HG02571 (cell line): ENCODE measurements around the gene ESPN.
"Not testable (repeated sequence)": the region's sequence is repeated elsewhere in the genome, so short reads cannot be mapped to it uniquely, and the experiment has no call there.

Experiments
- ATAC-seq: cut with Tn5 transposase; IDR thresholded peaks from one replicate; pipeline ENCODE4 v1.9.1; 2021; ENCODE audit warnings: mild to moderate bottlenecking, moderate library complexity; ENCODE audit not compliant: unreplicated experiment

ESPN gene, protein sequence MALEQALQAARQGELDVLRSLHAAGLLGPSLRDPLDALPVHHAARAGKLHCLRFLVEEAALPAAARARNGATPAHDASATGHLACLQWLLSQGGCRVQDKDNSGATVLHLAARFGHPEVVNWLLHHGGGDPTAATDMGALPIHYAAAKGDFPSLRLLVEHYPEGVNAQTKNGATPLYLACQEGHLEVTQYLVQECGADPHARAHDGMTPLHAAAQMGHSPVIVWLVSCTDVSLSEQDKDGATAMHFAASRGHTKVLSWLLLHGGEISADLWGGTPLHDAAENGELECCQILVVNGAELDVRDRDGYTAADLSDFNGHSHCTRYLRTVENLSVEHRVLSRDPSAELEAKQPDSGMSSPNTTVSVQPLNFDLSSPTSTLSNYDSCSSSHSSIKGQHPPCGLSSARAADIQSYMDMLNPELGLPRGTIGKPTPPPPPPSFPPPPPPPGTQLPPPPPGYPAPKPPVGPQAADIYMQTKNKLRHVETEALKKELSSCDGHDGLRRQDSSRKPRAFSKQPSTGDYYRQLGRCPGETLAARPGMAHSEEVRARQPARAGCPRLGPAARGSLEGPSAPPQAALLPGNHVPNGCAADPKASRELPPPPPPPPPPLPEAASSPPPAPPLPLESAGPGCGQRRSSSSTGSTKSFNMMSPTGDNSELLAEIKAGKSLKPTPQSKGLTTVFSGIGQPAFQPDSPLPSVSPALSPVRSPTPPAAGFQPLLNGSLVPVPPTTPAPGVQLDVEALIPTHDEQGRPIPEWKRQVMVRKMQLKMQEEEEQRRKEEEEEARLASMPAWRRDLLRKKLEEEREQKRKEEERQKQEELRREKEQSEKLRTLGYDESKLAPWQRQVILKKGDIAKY

DNA sequence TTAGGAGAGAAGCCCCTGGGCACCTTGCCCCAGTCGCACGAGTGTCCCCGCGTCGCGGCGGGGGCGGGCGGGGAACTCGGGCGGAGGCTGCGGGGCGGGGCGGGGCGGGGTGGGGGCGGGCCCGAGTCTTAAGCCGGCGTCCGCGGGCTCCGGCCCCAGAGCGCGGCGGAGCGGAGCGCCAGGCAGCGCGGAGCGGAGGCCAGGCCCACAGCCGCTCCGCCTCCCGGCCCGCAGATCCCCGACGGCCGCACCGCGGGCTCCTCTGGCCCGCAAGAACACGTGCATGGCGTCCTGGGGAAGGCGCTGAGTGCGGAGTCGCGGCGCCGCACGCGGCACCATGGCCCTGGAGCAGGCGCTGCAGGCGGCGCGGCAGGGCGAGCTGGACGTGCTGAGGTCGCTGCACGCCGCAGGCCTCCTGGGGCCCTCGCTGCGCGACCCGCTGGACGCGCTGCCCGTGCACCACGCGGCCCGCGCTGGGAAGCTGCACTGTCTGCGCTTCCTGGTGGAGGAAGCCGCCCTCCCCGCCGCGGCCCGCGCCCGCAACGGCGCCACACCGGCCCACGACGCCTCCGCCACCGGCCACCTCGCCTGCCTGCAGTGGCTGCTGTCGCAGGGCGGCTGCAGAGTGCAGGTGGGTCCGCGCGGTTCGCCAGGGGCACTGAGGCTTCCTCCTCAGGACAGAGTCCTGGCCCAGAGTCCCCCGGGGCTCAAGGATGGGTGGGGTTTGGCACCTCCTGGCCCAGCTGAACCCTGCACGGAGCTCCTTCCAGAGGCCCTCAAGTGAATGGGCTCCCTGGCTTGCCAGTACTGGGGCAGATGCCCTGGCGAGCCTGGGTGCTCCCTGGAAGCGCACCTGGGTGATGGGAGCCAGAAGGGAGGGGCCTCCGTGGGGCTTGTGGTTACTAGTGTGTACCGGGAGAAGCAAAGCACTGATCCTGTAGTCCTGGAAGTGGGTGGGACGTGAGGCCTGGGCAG, at the start of gene ESPN:
ESPN (plus strand) TSS at position 158 of the 975 bp plus-strand sequence; CDS start at position 338, 180 bp downstream.
- no peak for ATAC-seq

GRCh38 chr1:6378096-6378746, 46.4 kb upstream of the ESPN start:
- ATAC-seq = no peak

- no peak for ATAC-seq
Observed at GRCh38 chr1:6380037-6380436, 44.5 kb upstream of the ESPN start.

DNA sequence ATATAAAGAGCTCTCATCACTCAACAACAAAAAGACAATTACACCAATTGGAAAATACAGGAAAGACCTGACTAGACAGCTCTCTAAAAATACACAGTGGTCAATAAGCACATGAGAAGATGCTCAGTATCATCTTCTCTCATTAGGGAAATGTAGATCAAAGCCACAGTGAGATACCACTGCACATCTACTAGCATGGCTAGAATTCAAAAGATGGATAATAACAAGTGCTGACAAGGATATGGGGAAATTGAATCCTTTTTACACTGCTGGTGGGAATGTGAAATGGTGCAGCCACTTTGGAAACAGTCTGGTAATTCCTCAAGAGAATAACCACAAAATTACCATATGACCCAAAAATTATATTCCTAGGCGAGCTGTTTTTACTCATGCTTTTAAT, 40.4 kb upstream of the ESPN start:
- ATAC-seq = no peak

- no peak for ATAC-seq
Observed at GRCh38 chr1:6384962-6385361, 39.6 kb upstream of the ESPN start.

DNA sequence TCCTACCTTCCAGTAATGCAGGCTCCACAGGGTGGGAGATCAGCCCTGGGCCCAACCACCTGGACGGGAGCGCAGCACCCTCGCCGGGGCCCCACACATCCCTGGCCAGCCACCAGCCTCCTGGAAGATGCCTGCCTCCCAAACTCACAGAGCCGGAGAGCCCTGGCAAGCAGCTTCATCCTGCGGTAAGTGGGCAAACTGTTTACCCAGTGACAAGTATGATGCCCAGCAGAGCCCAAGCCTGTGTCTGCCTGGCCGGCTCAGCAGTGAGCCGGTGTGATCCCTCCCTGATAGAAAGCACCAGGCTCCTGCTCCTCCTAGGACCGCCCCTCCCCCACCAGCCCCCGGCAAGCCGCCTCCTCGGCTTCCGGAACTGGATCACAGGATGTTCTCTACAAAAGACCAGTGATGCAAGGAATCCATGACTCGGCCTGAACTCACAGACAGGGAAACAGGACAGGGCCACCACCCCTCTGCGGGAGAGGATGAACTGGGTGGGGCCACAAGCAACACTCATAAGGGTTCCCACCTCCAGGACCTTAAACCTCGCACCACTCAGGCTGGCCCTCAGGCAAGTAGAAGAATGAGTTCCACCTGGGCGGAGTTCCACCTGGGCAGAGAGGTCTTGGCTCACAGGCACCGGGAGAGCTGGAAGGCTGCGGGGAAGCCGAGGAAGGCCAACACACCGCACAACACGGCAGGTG, 38.9 kb upstream of the ESPN start:
- ATAC-seq = no peak

GRCh38 chr1:6386371-6386949, 38.1 kb upstream of the ESPN start:
- no peak for ATAC-seq

DNA sequence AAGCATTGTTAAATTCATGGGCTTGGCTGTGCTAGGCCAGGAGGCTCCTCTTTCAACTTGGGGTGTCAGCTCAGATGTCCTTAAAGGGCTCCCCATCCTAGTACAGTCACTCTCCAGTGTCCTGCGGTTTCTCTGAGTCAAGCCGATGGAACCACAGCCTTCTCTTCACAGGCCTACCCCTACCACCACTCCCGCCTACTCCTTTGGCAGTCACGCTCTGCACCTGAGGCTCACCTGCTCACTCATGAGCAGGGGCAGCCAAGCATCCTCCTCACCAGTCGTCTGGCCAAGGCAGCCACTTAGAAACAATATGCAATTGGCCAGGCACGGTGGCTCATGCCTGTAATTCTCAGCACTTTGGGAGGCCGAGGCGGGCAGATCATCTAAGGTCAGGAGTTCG, 34.6 kb upstream of the ESPN start:
- no peak for ATAC-seq

DNA sequence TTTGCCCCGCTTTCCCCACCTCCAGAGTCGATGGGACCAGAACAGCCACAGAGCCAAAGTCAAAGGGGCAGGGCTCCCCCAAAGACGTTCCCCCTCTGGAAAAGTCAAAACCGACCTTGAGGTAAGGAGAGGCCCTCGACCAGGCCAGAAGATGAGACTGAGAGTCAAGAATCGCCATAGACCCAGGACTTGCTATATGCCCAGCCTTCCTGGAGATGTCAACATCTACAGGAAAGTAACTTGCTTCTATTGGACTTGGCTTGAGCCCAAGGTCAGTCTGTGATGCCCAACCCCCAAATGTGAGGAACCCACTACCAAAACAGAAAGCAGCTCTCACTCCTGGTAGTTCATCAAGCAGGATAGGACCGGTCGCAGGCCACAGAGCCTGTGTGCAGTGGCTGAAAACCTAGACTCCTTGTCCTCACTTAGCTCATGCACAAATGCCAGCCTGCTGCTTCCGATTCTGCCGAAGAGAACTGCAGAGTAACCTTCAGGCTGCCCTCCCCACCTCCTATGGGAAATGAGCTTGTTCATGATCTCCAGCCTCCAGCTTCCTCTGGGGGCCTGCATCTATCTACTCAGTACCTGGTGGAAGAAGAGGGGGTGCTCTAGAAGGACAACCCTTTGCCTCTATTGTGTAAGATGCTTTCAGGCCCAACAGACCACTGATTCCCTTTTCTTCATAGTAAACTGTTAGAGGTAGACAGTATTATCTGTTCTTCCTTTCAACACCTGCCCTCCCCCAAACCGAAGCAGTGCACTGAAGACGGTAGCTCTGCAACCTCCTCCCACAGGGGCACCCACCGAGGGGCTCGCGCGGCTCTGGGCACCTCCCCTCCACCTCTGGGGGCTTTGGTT, 32.4 kb upstream of the ESPN start:
- no peak for ATAC-seq

DNA sequence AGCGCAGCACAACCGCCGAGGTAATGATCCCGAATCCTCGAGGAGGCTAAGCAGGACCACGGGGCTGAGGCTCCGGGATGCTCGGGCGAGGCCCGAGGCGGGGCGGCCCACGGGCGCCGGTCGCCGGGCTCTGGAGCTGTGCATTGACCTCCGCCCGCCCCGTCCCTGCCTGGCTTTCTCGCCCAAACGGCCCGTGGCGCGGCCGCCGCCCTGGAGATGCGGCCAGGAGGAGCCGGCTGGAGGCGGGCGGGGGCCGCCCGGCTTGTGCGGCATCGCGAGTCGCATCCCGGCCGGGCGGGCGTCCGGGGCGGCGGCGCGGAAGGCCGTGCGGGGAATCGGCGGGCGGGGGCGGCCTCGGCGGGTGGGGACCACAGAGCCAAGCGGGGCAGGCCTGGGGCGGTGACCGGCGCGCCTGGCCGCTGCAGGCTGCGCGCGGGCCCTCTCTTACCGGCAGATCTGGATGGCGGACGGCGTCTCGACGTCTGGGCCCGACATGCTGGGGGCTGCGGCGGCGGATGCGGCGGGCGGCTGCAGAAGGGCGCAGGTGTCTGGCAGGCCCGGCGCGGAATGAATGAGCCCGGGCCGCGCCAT, 31.7 kb upstream of the ESPN start:
- peak; percentile 14 for ATAC-seq

- peak; percentile 75 for ATAC-seq
Observed at GRCh38 chr1:6393400-6394187, 31.0 kb upstream of the ESPN start, which contains the start of gene ACOT7. TSS of gene ACOT7 (minus strand) at chr1:6393767. CDS start at chr1:6393399, 368 bp downstream.

- ATAC-seq = not testable (repeated sequence)
Observed at GRCh38 chr1:6395130-6395529, 29.4 kb upstream of the ESPN start.

DNA sequence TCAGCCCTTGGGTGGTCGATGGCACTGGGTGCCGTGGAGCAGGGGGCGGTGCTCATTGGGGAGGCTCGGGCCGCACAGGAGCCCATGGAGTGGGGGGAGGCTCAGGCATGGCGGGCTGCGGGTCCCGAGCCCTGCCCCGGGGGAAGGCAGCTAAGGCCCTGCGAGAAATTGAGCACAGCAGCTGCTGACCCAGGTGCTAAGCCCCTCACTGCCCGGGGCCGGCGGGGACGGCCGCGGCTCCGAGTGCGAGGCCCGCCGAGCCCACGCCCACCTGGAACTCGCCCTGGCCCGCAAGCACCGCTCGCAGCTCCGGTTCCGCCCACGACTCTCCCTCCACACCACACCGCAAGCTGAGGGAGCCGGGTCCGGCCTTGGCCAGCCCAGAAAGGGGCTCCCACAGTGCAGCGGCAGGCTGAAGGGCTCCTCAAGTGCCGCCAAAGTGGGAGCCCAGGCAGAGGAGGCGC, 28.8 kb upstream of the ESPN start:
- ATAC-seq = not testable (repeated sequence)

DNA sequence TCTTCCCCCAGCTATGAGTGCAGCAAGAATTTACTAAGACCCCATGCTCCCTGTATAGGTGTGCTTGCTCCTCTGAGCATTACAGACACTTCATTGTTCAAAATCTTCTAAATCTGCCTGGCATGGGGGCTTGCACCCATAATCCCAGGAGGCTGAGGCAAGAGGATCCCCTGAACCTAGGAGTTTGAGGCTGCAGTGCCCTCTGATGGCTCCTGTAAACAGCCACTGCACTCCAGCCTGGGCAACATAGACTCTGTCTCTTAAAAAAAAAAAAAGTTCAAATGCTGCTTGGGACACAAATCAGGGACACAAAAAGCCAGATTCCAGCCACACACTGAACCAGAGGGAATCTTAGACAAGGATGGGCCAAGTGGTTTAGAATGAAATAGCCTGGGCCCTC, 27.6 kb upstream of the ESPN start:
- no peak for ATAC-seq

GRCh38 chr1:6397844-6398441, 26.6 kb upstream of the ESPN start:
- no peak for ATAC-seq

- ATAC-seq = no peak
Observed at GRCh38 chr1:6399294-6399693, 25.3 kb upstream of the ESPN start.

GRCh38 chr1:6401673-6402072, 22.9 kb upstream of the ESPN start:
- no peak for ATAC-seq
